Measurements from ENCODE around the gene KRTAP5-4.
A peak's percentile ranks its signal among the peaks of the same experiment; 100 is the strongest.

The KRTAP5-4 gene

DNA sequence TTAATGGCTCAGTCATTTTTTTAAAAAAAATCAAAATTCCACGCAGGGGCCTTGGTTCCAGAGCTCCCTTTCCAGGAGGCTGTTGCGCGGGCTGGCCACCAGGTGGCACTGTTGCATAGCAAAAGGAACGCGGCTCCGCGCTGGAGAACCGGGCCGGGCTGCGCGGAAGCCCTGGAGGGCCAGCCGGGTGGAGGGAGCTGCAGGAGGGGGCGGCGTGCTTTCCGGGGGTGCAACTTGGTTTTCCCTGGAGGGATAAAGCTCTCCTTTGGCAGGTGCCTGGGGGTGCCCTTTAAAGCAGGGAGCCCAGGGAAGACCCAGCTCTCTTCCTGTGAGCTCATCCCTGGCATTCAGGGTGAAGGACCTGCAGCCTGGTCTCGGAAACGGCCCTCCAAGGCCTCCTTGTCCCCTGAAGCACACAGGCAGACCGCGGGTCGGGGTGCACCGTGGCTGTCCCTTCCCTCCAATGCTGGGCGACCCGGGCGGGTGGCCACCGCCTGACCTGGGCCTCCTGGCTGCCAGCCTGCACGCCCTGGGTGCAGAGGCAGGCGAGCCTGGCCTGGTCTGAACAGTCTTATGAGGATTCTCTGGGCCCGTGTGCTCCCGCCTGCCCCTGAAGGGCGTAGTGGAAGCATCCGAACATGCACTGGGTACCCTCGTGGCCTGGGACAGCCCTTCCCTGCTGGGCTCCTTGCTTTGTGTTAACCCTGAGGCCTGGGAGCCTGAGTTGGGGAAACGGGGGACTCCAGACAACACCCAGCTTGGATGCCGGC is 31.0 kb upstream of the KRTAP5-4 start:
- POLR2A ChIA-PET = interaction anchor here (1.0 to 1.4 kb wide), 2 partner anchors 98 to 294 kb away, joined by 3 read pairs; partner anchors contain the start of gene MRPL23

DNA sequence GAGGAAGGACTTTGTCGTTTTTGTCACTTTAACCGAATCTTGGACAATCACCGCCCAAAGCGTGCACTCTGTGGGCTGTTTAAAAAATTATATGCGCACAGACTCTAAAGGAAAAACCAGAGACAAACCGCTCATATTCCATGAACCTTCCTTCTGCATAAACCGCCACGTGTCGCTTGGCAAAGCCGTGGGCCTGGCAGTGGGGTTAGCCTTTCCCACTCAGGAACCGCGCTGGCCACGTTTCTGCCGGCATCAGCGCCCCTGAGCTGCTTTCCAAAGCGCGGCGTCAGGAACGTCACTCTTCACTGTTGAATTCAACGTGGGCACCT is 30.5 kb upstream of the KRTAP5-4 start:
- ChIA-PET CTCF (interaction anchor here (0.6 to 8.2 kb wide), 37 partner anchors 12 to 504 kb away, joined by 3 to 135 read pairs (median 4); partner anchors contain the start of genes SYT8 and TNNI2), POLR2A (interaction anchor here (1.0 to 1.4 kb wide), 2 partner anchors 99 to 294 kb away, joined by 3 read pairs; partner anchors contain the start of gene MRPL23)
- H3K36me3 ChIP-seq (ENCODE audit: control insufficient read depth in 4 of 4, insufficient read depth in 4 of 4, low read length in 3 of 4) = no peaks in the 10 kb centered on the region

More for the DNA sequence above, 31.0 kb upstream of the KRTAP5-4 start:
- DNase-seq = peak; percentile 56 to 77 (median 73)
- H3K27me3 ChIP-seq (replicated peaks in 2 of 5; ENCODE audit: control insufficient read depth in 4 of 5, insufficient read depth in 5 of 5, low read length in 4 of 5) = peaks cover 0 to 3% (median 0%) of the 10 kb centered on the region in 5 experiments
- WGBS (ENCODE audit: insufficient coverage) = 34% methylated on average over 27 of the region's 34 CpGs
- peaks cover 2 to 49% (median 41%) of the 10 kb centered on the region in 4 experiments for H3K4me1 ChIP-seq (ENCODE audit: control extremely low read depth in 1 of 4, control insufficient read depth in 4 of 4, insufficient read depth in 4 of 4, low read length in 3 of 4)
- H3K27ac ChIP-seq (ENCODE audit: insufficient read depth in 1 of 2, low read depth in 1 of 2, low read length in 2 of 2, poor library complexity in 1 of 2, severe bottlenecking in 2 of 2) = no peak overlapping the region
- peak overlapping the region in 1 of 7 experiments; percentile 48 for H3K4me3 ChIP-seq (ENCODE audit: control insufficient read depth in 1 of 7, extremely low read depth in 1 of 7, insufficient read depth in 4 of 7, low read depth in 2 of 7, low read length in 6 of 7)
- CTCF ChIA-PET = interaction anchor here (0.6 to 8.2 kb wide), 39 partner anchors 12 to 504 kb away, joined by 3 to 135 read pairs (median 4); partner anchors contain the start of genes SYT8 and TNNI2
- H3K9me3 ChIP-seq (ENCODE audit: control extremely low read depth in 1 of 5, control insufficient read depth in 4 of 5, insufficient read depth in 2 of 5, low read depth in 1 of 5, low read length in 4 of 5) = no peaks in the 10 kb centered on the region
- no peaks in the 10 kb centered on the region for H3K36me3 ChIP-seq (ENCODE audit: control insufficient read depth in 4 of 4, insufficient read depth in 4 of 4, low read length in 3 of 4)

DNA sequence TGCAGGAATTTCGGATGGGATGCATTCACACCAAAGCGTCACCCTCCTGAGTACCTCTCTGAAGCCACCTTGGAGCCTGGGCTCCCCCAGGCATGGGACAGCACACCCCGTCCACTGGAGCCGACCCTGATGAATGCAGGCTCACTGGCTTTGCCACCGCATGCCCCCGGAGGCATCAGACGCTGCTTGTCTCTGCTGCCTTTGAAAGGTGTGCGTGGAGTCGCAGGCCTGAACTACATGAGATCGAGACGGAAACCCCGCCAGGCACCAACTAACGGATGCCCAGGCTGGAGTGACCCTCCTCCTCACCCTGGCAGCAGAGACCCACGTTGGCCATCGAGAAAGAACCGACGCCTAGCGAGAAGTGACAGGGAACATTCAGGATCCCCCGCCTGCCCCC is 30.1 kb upstream of the KRTAP5-4 start:
- WGBS (ENCODE audit: insufficient coverage) = 93% methylated on average over 19 of the region's 19 CpGs
- peaks cover 2 to 43% (median 38%) of the 10 kb centered on the region in 4 experiments for H3K4me1 ChIP-seq (ENCODE audit: control extremely low read depth in 1 of 4, control insufficient read depth in 4 of 4, insufficient read depth in 4 of 4, low read length in 3 of 4)
- H3K36me3 ChIP-seq (ENCODE audit: control insufficient read depth in 4 of 4, insufficient read depth in 4 of 4, low read length in 3 of 4) = no peaks in the 10 kb centered on the region
- no peak for DNase-seq
- POLR2A ChIA-PET = interaction anchor here (1.4 kb wide), 1 partner anchor 99 kb away, joined by 3 read pairs; no protein-coding TSS in a partner anchor
- CTCF ChIA-PET = interaction anchor here (0.6 to 8.2 kb wide), 32 partner anchors 7 to 505 kb away, joined by 3 to 135 read pairs (median 4); partner anchors contain the start of genes SYT8 and TNNI2
- peaks cover 0 to 3% (median 0%) of the 10 kb centered on the region in 5 experiments for H3K27me3 ChIP-seq (replicated peaks in 2 of 5; ENCODE audit: control insufficient read depth in 4 of 5, insufficient read depth in 5 of 5, low read length in 4 of 5)
- no peaks in the 10 kb centered on the region for H3K9me3 ChIP-seq (ENCODE audit: control extremely low read depth in 1 of 5, control insufficient read depth in 4 of 5, insufficient read depth in 2 of 5, low read depth in 1 of 5, low read length in 4 of 5)
- no peak overlapping the region for H3K27ac ChIP-seq (ENCODE audit: insufficient read depth in 1 of 2, low read depth in 1 of 2, low read length in 2 of 2, poor library complexity in 1 of 2, severe bottlenecking in 2 of 2)
- no peak overlapping the region for H3K4me3 ChIP-seq (ENCODE audit: control insufficient read depth in 1 of 7, extremely low read depth in 1 of 7, insufficient read depth in 4 of 7, low read depth in 2 of 7, low read length in 6 of 7)

More for the DNA sequence above, 30.5 kb upstream of the KRTAP5-4 start:
- Histone ChIP-seq H3K4me3 (ENCODE audit: control insufficient read depth in 1 of 7, extremely low read depth in 1 of 7, insufficient read depth in 4 of 7, low read depth in 2 of 7, low read length in 6 of 7) (no peak overlapping the region), H3K27ac (ENCODE audit: insufficient read depth in 1 of 2, low read depth in 1 of 2, low read length in 2 of 2, poor library complexity in 1 of 2, severe bottlenecking in 2 of 2) (no peak overlapping the region), H3K4me1 (ENCODE audit: control extremely low read depth in 1 of 4, control insufficient read depth in 4 of 4, insufficient read depth in 4 of 4, low read length in 3 of 4) (peaks cover 2 to 44% (median 39%) of the 10 kb centered on the region in 4 experiments), H3K9me3 (ENCODE audit: control extremely low read depth in 1 of 5, control insufficient read depth in 4 of 5, insufficient read depth in 2 of 5, low read depth in 1 of 5, low read length in 4 of 5) (no peaks in the 10 kb centered on the region), H3K27me3 (replicated peaks in 2 of 5; ENCODE audit: control insufficient read depth in 4 of 5, insufficient read depth in 5 of 5, low read length in 4 of 5) (peaks cover 0 to 3% (median 0%) of the 10 kb centered on the region in 5 experiments)
- no peak for DNase-seq
- WGBS (ENCODE audit: insufficient coverage) = 53% methylated on average over 18 of the region's 20 CpGs

DNA sequence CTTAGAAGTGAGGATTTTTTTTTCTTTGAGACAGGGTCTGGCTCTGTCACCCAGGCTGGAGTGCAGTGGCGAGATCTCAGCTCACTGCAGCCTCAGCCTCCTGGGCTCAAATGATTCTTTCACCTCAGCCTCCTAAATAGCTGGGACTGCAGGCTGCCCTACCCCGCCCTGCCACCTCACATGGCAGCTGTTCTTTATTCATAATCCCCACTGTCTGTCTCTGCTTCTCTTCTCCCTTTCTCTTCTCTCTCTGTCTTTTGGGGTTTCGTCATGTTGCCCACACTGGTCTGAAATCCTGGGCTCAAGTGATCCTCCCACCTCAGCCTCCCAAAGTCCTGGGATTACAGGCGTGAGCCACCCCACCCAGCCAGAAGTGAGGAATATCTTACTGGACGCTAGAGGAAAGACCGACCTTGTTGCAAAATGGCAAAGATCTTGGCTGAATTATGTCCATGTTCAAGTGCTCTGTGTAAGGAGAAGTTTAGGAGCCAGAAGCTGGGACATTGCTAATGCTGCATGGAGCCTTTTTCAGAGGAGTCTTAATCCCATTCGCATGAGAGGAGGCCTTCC is 29.6 kb upstream of the KRTAP5-4 start:
- no peak for DNase-seq
- ChIA-PET CTCF (interaction anchor here (0.7 to 8.2 kb wide), 11 partner anchors 8 to 499 kb away, joined by 3 to 135 read pairs (median 6); partner anchors contain the start of gene SYT8), POLR2A (no interaction called here)
- 94% methylated on average over 5 of the region's 7 CpGs for WGBS (ENCODE audit: insufficient coverage)
- Histone ChIP-seq H3K27me3 (replicated peaks in 2 of 5; ENCODE audit: control insufficient read depth in 4 of 5, insufficient read depth in 5 of 5, low read length in 4 of 5) (peaks cover 0 to 3% (median 0%) of the 10 kb centered on the region in 5 experiments), H3K36me3 (ENCODE audit: control insufficient read depth in 4 of 4, insufficient read depth in 4 of 4, low read length in 3 of 4) (no peaks in the 10 kb centered on the region), H3K9me3 (ENCODE audit: control extremely low read depth in 1 of 5, control insufficient read depth in 4 of 5, insufficient read depth in 2 of 5, low read depth in 1 of 5, low read length in 4 of 5) (no peaks in the 10 kb centered on the region), H3K27ac (ENCODE audit: insufficient read depth in 1 of 2, low read depth in 1 of 2, low read length in 2 of 2, poor library complexity in 1 of 2, severe bottlenecking in 2 of 2) (no peak overlapping the region), H3K4me1 (ENCODE audit: control extremely low read depth in 1 of 4, control insufficient read depth in 4 of 4, insufficient read depth in 4 of 4, low read length in 3 of 4) (peaks cover 2 to 41% (median 37%) of the 10 kb centered on the region in 4 experiments), H3K4me3 (ENCODE audit: control insufficient read depth in 1 of 7, extremely low read depth in 1 of 7, insufficient read depth in 4 of 7, low read depth in 2 of 7, low read length in 6 of 7) (no peak overlapping the region)

DNA sequence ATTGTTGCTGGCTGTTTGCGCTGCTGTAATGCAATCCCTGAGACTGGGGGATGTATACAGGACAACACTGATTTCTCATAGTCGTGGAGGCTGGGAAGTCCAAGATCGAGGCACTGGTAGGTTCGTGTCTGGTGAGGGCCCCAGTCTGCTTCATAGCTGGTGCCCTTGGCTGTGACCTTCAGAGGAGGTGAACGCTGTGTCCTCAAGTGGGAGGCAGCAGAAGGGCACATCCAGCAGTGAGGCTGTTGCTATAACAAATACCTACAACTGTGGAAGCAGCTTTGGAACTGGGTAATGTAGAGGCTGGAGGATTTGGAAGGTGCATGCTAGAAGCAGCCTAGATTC is 29.0 kb upstream of the KRTAP5-4 start:
- ChIA-PET POLR2A (no interaction called here), CTCF (interaction anchor here (0.7 to 8.2 kb wide), 11 partner anchors 8 to 500 kb away, joined by 3 to 135 read pairs (median 6); partner anchors contain the start of gene SYT8)
- no peak for DNase-seq
- H3K36me3 ChIP-seq (ENCODE audit: control insufficient read depth in 4 of 4, insufficient read depth in 4 of 4, low read length in 3 of 4) = no peaks in the 10 kb centered on the region
- H3K27ac ChIP-seq (ENCODE audit: insufficient read depth in 1 of 2, low read depth in 1 of 2, low read length in 2 of 2, poor library complexity in 1 of 2, severe bottlenecking in 2 of 2) = no peak overlapping the region
- no peaks in the 10 kb centered on the region for H3K9me3 ChIP-seq (ENCODE audit: control extremely low read depth in 1 of 5, control insufficient read depth in 4 of 5, insufficient read depth in 2 of 5, low read depth in 1 of 5, low read length in 4 of 5)
- peaks cover 2 to 35% (median 32%) of the 10 kb centered on the region in 4 experiments for H3K4me1 ChIP-seq (ENCODE audit: control extremely low read depth in 1 of 4, control insufficient read depth in 4 of 4, insufficient read depth in 4 of 4, low read length in 3 of 4)
- H3K27me3 ChIP-seq (replicated peaks in 2 of 5; ENCODE audit: control insufficient read depth in 4 of 5, insufficient read depth in 5 of 5, low read length in 4 of 5) = peaks cover 0 to 3% (median 0%) of the 10 kb centered on the region in 5 experiments
- H3K4me3 ChIP-seq (ENCODE audit: control insufficient read depth in 1 of 7, extremely low read depth in 1 of 7, insufficient read depth in 4 of 7, low read depth in 2 of 7, low read length in 6 of 7) = no peak overlapping the region
- 81% methylated on average over 5 of the region's 5 CpGs for WGBS (ENCODE audit: insufficient coverage)

- H3K27ac ChIP-seq (ENCODE audit: insufficient read depth in 1 of 2, low read depth in 1 of 2, low read length in 2 of 2, poor library complexity in 1 of 2, severe bottlenecking in 2 of 2) = no peak overlapping the region
- no peak for DNase-seq
- H3K36me3 ChIP-seq (ENCODE audit: control insufficient read depth in 4 of 4, insufficient read depth in 4 of 4, low read length in 3 of 4) = no peaks in the 10 kb centered on the region
- H3K4me3 ChIP-seq (ENCODE audit: control insufficient read depth in 1 of 7, extremely low read depth in 1 of 7, insufficient read depth in 4 of 7, low read depth in 2 of 7, low read length in 6 of 7) = no peak overlapping the region
- peaks cover 0 to 3% (median 0%) of the 10 kb centered on the region in 5 experiments for H3K27me3 ChIP-seq (replicated peaks in 2 of 5; ENCODE audit: control insufficient read depth in 4 of 5, insufficient read depth in 5 of 5, low read length in 4 of 5)
- peaks cover 2 to 30% (median 28%) of the 10 kb centered on the region in 4 experiments for H3K4me1 ChIP-seq (ENCODE audit: control extremely low read depth in 1 of 4, control insufficient read depth in 4 of 4, insufficient read depth in 4 of 4, low read length in 3 of 4)
- WGBS (ENCODE audit: insufficient coverage) = 90% methylated on average over 14 of the region's 15 CpGs
- ChIA-PET POLR2A (no interaction called here), CTCF (interaction anchor here (1.2 to 8.2 kb wide), 10 partner anchors 9 to 501 kb away, joined by 3 to 135 read pairs (median 7); partner anchors contain the start of gene SYT8)
- no peaks in the 10 kb centered on the region for H3K9me3 ChIP-seq (ENCODE audit: control extremely low read depth in 1 of 5, control insufficient read depth in 4 of 5, insufficient read depth in 2 of 5, low read depth in 1 of 5, low read length in 4 of 5)
Measured at GRCh38 chr11:1650034-1650917, 28.3 kb upstream of the KRTAP5-4 start.

Measured in common myeloid progenitor, CD34-positive (primary cell).